HL-60 (cell line): ENCODE data around the gene RBFA.
"Not testable (repeated sequence)": the region's sequence is repeated elsewhere in the genome, so short reads cannot be mapped to it uniquely, and the experiment has no call there.

Source experiments
- DNase-seq, 2 experiments: peaks; one replicate each; pipeline ENCODE4 v3.0.0-alpha.2; 2010 to 2020; ENCODE audit warnings: low read depth in 1 of 2, low spot score in 1 of 2
- H3K27ac ChIP-seq: fragments of 250-450 bp; sonication (Bioruptor Pico); replicated peaks from 2 replicates; pipeline ENCODE4 v1.5.1; 2020; ENCODE audit warnings: mild to moderate bottlenecking, moderate library complexity
- H3K27me3 ChIP-seq: fragments of 250-450 bp; sonication (Bioruptor Pico); 2 replicates; pipeline ENCODE4 v1.5.1; 2021; ENCODE audit warnings: mild to moderate bottlenecking, moderate library complexity; ENCODE audit not compliant: insufficient read depth, poor library complexity, severe bottlenecking
- H3K4me3 ChIP-seq: replicated peaks from 2 replicates; pipeline ENCODE4 v1.5.1; 2011; ENCODE audit warnings: mild to moderate bottlenecking, control low read depth, low read length; ENCODE audit not compliant: insufficient read depth
- GABPA ChIP-seq: IDR thresholded peaks from 2 replicates; pipeline ENCODE4 v1.6.1; 2012; ENCODE audit warnings: low read depth
- POLR2AphosphoS5 ChIP-seq: IDR thresholded peaks from 2 replicates; pipeline ENCODE4 v1.6.1; 2012; ENCODE audit warnings: low read depth
- SPI1 ChIP-seq: IDR thresholded peaks from 2 replicates; pipeline ENCODE4 v1.6.1; 2012; ENCODE audit warnings: low read depth, mild to moderate bottlenecking, borderline replicate concordance
- TF ChIP-seq, protein P1 (sequence below): IDR thresholded peaks from one replicate; pipeline ENCODE4 v1.5.1; 2011; ENCODE audit warnings: low read length, control low read depth, inconsistent platforms; ENCODE audit not compliant: insufficient read depth
- TF ChIP-seq, protein P2 (sequence below): IDR thresholded peaks from 2 replicates; pipeline ENCODE4 v1.6.1; 2012; ENCODE audit warnings: low read depth; ENCODE audit not compliant: insufficient replicate concordance

Gene RBFA

DNA sequence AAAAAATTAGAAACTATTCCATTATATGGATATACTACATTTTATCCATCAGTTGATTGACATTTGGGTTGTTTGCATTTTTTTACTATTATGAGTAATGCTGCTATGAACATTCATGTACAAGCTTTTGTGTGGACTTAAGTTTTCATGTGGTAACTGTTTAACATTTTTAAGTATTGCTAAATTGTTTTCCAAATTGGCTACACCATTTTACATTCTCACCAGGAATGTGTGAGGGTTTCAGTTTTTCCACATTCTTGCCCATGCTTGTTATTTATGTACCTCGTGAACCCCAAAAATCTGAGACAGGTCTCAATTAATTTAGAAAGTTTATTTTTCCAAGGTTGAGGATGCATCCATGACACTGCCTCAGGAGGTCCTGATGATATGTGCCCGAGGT is 42.7 kb upstream of the RBFA start:
- DNase-seq: no peak
- TF ChIP-seq, protein P1, sequence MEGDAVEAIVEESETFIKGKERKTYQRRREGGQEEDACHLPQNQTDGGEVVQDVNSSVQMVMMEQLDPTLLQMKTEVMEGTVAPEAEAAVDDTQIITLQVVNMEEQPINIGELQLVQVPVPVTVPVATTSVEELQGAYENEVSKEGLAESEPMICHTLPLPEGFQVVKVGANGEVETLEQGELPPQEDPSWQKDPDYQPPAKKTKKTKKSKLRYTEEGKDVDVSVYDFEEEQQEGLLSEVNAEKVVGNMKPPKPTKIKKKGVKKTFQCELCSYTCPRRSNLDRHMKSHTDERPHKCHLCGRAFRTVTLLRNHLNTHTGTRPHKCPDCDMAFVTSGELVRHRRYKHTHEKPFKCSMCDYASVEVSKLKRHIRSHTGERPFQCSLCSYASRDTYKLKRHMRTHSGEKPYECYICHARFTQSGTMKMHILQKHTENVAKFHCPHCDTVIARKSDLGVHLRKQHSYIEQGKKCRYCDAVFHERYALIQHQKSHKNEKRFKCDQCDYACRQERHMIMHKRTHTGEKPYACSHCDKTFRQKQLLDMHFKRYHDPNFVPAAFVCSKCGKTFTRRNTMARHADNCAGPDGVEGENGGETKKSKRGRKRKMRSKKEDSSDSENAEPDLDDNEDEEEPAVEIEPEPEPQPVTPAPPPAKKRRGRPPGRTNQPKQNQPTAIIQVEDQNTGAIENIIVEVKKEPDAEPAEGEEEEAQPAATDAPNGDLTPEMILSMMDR: no peak
- TF ChIP-seq SPI1 (no peak), POLR2AphosphoS5 (no peak), GABPA (no peak)
- TF ChIP-seq, protein P2, sequence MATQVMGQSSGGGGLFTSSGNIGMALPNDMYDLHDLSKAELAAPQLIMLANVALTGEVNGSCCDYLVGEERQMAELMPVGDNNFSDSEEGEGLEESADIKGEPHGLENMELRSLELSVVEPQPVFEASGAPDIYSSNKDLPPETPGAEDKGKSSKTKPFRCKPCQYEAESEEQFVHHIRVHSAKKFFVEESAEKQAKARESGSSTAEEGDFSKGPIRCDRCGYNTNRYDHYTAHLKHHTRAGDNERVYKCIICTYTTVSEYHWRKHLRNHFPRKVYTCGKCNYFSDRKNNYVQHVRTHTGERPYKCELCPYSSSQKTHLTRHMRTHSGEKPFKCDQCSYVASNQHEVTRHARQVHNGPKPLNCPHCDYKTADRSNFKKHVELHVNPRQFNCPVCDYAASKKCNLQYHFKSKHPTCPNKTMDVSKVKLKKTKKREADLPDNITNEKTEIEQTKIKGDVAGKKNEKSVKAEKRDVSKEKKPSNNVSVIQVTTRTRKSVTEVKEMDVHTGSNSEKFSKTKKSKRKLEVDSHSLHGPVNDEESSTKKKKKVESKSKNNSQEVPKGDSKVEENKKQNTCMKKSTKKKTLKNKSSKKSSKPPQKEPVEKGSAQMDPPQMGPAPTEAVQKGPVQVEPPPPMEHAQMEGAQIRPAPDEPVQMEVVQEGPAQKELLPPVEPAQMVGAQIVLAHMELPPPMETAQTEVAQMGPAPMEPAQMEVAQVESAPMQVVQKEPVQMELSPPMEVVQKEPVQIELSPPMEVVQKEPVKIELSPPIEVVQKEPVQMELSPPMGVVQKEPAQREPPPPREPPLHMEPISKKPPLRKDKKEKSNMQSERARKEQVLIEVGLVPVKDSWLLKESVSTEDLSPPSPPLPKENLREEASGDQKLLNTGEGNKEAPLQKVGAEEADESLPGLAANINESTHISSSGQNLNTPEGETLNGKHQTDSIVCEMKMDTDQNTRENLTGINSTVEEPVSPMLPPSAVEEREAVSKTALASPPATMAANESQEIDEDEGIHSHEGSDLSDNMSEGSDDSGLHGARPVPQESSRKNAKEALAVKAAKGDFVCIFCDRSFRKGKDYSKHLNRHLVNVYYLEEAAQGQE: no peak
- Histone ChIP-seq H3K27ac (no peak overlapping the region), H3K27me3 (no peaks in the 10 kb centered on the region), H3K4me3 (no peak overlapping the region)

DNA sequence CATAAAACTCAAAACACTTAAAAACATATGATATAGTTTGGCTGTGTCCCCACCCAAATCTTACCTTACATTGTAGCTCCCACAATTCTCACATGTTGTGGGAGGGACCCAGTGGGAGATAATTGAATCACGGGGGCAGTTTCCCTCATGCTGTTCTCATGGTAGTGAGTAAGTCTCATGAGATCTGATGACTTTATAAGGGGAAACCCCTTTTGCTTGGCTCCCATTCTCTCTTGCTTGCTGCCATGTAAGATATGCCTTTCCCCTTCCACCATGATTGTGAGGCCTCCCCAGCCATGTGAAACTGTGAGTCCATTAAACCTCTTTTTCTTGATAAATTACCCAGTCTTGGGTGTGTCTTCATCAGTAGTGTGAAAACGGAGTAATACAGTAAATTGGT is 34.5 kb upstream of the RBFA start:
- DNase-seq, H3K4me3 ChIP-seq, H3K27ac ChIP-seq, H3K27me3 ChIP-seq: not testable (repeated sequence)

DNA sequence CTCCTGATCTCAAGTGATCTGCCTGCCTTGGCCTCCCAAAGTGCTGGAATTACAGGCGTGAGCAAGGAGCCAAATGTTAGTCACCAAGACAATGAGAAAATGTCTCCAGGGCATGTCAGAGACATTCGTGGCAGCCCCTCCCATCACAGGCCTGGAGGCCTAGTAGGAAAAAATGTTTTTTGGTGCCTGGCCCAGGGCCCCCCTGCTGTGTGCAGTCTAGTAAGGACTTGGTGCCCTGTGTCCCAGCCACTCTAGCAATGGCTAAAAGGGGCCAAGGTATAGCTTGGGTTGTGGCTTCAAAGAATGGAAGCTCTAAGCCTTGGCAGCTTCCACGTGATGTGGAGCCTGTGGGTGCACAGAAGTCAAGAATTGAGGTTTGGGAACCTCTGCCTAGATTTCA is 33.4 kb upstream of the RBFA start:
- no peak overlapping the region for H3K4me3 ChIP-seq
- DNase-seq: no peak
- TF ChIP-seq GABPA (no peak), SPI1 (no peak), POLR2AphosphoS5 (no peak)
- TF ChIP-seq, protein P1: no peak
- TF ChIP-seq, protein P2: no peak
- no peaks in the 10 kb centered on the region for H3K27me3 ChIP-seq
- H3K27ac ChIP-seq: no peak overlapping the region

DNA sequence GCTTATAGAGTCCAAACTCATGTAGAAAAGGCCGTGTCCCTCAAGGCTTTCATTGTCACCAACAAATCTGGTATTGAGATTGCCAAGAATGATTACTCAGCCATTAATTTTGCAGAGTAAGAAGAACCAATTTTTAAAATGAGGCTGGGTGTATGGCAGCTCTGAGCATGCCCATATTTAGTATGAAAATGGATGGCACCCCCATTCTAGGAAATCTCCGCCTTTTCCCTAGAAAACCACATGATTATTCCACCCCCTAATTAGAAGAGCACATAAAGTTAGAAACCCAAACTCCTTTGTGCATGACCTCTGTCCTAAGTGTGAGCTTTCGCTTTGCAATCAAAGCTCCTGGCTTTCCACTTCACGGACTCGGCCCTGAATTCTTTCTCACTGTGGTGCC is 31.8 kb upstream of the RBFA start:
- no peak overlapping the region for H3K27ac ChIP-seq
- TF ChIP-seq, protein P1: no peak
- TF ChIP-seq, protein P2: no peak
- TF ChIP-seq SPI1: no peak
- no peak for TF ChIP-seq GABPA
- no peak for TF ChIP-seq POLR2AphosphoS5
- H3K4me3 ChIP-seq: no peak overlapping the region
- DNase-seq: no peak
- H3K27me3 ChIP-seq: no peaks in the 10 kb centered on the region
